Renal cortical epithelial cell (primary cell): Measurements from ENCODE around the gene MLPH. TPM values are rescaled to one million over a fixed set of nuclear protein-coding genes. Genes with fewer than 3 reads are reported as not detected.

ENCODE experiments used
- DNase-seq: peaks from one replicate; pipeline ENCODE4 v3.0.0-alpha.2; 2011; ENCODE audit warnings: low read depth
- total RNA-seq: library from RNA; depleted of rRNA; stranded (reverse); fragments of >200 nt; gene quantifications from 2 replicates; pipeline ENCODE4 v1.2.3, GENCODE V29; 2014

MLPH gene
- total RNA-seq, 1 donor from 2014 or later, result 24.6 TPM

- no peak for DNase-seq
Observed at GRCh38 chr2:237601453-237602116, 114.5 kb downstream of the MLPH start.

- no peak for DNase-seq
Observed at GRCh38 chr2:237602409-237602808, 115.4 kb downstream of the MLPH start.

DNA sequence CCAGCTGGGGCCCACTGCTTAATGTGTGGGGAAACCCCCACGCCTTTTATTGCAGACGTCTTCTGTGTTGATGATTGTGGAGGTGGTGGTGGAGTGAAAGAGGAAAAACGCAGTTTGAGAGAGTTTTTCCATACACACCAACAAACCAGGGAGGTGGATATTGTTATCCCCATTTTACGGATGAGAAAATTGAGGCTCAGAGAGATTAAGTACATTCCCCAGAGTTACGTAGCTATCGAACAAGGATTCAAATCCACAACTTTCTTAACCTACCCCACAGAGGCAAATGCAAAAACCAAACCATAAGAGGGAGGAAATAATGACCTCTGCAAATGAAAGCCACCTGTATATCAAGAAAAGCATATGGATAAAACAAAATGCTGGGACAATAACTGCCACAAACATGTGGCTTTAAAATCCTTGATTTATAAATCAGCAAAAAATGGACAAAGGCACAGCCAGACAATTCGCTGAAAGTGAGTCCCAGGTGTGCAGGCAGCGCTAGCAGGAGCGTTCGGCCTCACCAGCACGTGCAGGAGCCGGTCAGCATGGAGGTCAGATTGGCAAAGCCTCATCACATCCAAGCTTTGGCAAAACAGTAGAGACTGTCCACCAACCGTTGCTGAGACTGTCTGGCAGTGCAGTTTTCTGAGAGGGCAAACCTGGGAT lies 116.1 kb downstream of the MLPH start:
- no peak for DNase-seq

DNA sequence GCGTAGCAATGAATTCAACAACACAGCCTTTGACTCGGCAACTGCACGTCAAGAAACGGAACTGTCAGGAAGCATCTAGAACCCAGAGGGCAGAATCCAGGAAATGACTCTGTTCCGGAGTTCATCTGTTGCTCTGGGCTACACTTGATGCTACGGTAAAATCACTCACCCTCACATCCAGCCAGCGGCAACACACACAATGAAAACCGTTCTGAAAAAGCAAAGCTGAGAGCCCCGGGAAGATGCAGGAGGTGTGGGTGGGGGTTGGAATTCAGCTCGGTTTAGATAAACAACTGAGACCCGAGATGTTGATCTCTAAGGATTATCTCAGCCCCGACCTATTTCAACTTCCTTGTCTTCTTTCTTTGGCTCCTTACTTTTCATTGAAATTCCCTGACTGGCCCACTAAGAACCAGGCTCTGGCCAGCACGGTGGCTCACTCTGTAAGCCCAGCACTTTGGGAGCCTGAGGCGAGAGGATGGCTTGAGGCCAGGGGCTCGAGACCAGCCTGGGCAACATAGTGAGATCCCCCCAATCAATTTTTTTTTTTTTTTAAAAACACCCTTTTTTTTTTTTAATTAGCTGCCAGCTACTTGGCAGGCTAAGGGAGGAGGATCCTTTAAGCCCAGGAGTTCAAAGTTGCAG lies 116.8 kb downstream of the MLPH start:
- DNase-seq, result peak; percentile 41

- no peak for DNase-seq
Observed at GRCh38 chr2:237604391-237604790, 117.3 kb downstream of the MLPH start.

Other genes with a start within 250 kb of the MLPH start
- 2.5 and 3.6 TPM in 2 replicates for gene COL6A3, start 73.1 kb upstream of the MLPH start, total RNA-seq
- not detected in 2 replicates for gene PRLH, start 79.3 kb downstream of the MLPH start, total RNA-seq
- 9.9 and 11.9 TPM in 2 replicates for gene RAB17, start 103.5 kb downstream of the MLPH start, total RNA-seq
- 72.6 and 156 TPM in 2 replicates for gene LRRFIP1, start 140.3 kb downstream of the MLPH start, total RNA-seq